ENCODE data around the gene KRT2. TPM values are rescaled to one million over a fixed set of nuclear protein-coding genes. Genes with fewer than 3 reads are reported as not detected.

KRT2 gene
- total and polyA plus RNA-seq, 8 donors, result not detected

- Histone ChIP-seq H3K27me3 (peaks cover 0 to 46% of the 10 kb centered on the region in 2 donors), H3K9me3 (no peaks in the 10 kb centered on the region), H3K36me3 (no peaks in the 10 kb centered on the region), H3K4me3 (no peak overlapping the region), H3K4me1 (no peaks in the 10 kb centered on the region), H3K27ac (no peak overlapping the region)
- intact Hi-C loops (cut with DNase I), result no loop called here
- ATAC-seq (no peak), DNase-seq (no peak)
- TF ChIP-seq CTCF (IDR thresholded peaks at IDR 0.05), result no peak
Observed at GRCh38 chr12:52661668-52662067, 9.7 kb upstream of the KRT2 start.

GRCh38 chr12:52660934-52661499, 9.0 kb upstream of the KRT2 start:
- intact Hi-C loops (cut with DNase I), result no loop called here
- Histone ChIP-seq H3K4me3 (no peak overlapping the region), H3K4me1 (no peaks in the 10 kb centered on the region), H3K27ac (no peak overlapping the region), H3K36me3 (no peaks in the 10 kb centered on the region), H3K27me3 (peaks cover 0 to 40% of the 10 kb centered on the region in 2 donors), H3K9me3 (no peaks in the 10 kb centered on the region)
- no peak for TF ChIP-seq CTCF (IDR thresholded peaks at IDR 0.05)
- DNase-seq (no peak), ATAC-seq (no peak)

GRCh38 chr12:52659951-52660350, 7.9 kb upstream of the KRT2 start:
- Histone ChIP-seq H3K4me3 (no peak overlapping the region), H3K4me1 (no peaks in the 10 kb centered on the region), H3K27ac (no peak overlapping the region), H3K27me3 (peaks cover 0 to 38% of the 10 kb centered on the region in 2 donors), H3K36me3 (no peaks in the 10 kb centered on the region), H3K9me3 (no peaks in the 10 kb centered on the region)
- intact Hi-C loops (cut with DNase I), result no loop called here
- no peak for TF ChIP-seq CTCF (IDR thresholded peaks at IDR 0.05)
- ATAC-seq (no peak), DNase-seq (no peak)

GRCh38 chr12:52659395-52659794, 7.4 kb upstream of the KRT2 start:
- no peaks in the 10 kb centered on the region for H3K9me3 ChIP-seq
- no peak for ATAC-seq
- H3K36me3 ChIP-seq, result no peaks in the 10 kb centered on the region
- H3K4me3 ChIP-seq, result no peak overlapping the region
- no peak for DNase-seq
- TF ChIP-seq CTCF (IDR thresholded peaks at IDR 0.05), result no peak
- no peaks in the 10 kb centered on the region for H3K4me1 ChIP-seq
- peaks cover 0 to 35% of the 10 kb centered on the region in 2 donors for H3K27me3 ChIP-seq
- intact Hi-C loops (cut with DNase I), result no loop called here
- H3K27ac ChIP-seq, result no peak overlapping the region

- no peak for TF ChIP-seq CTCF (IDR thresholded peaks at IDR 0.05)
- Histone ChIP-seq H3K27ac (no peak overlapping the region), H3K9me3 (no peaks in the 10 kb centered on the region), H3K4me1 (no peaks in the 10 kb centered on the region), H3K36me3 (no peaks in the 10 kb centered on the region), H3K4me3 (no peak overlapping the region), H3K27me3 (peaks cover 0 to 30% of the 10 kb centered on the region in 2 donors)
- intact Hi-C loops (cut with DNase I), result no loop called here
- no peak for ATAC-seq
- no peak for DNase-seq
Observed at GRCh38 chr12:52658196-52658595, 6.2 kb upstream of the KRT2 start.
